ENCODE results near the gene RBM4. TPM values are rescaled to one million over a fixed set of nuclear protein-coding genes. Genes with fewer than 3 reads are reported as not detected.

The RBM4 gene
- total RNA-seq, 1 donor from 2014 or later, result 206 TPM

- no peak for DNase-seq (ENCODE audit: low spot score)
- H3K4me3 ChIP-seq, result no peak overlapping the region
- no peak overlapping the region for H3K27ac ChIP-seq
- TF ChIP-seq EZH2 (IDR thresholded peaks at IDR 0.05), result no peak
- H3K9me3 Mint-ChIP-seq, result peaks cover 32% of the 10 kb centered on the region
- H3K4me3 Mint-ChIP-seq, result no peak overlapping the region
- peaks cover 8% of the 10 kb centered on the region for H3K36me3 Mint-ChIP-seq
- peaks cover 18% of the 10 kb centered on the region for H3K4me1 Mint-ChIP-seq
- H3K27me3 Mint-ChIP-seq (ENCODE audit: insufficient read depth, low read depth), result peaks cover 12% of the 10 kb centered on the region
- H4K20me1 ChIP-seq (ENCODE audit: low read depth), result no peaks in the 10 kb centered on the region
- peaks cover 10% of the 10 kb centered on the region for H3F3A ChIP-seq (ENCODE audit: low read depth)
- H2AFZ ChIP-seq (replicated peaks), result no peak overlapping the region
- H3K79me2 ChIP-seq (ENCODE audit: low read depth), result peaks cover 13% of the 10 kb centered on the region
- H3K36me3 ChIP-seq, result no peaks in the 10 kb centered on the region
- no peaks in the 10 kb centered on the region for H3K27me3 ChIP-seq
- no peak overlapping the region for H3K4me2 ChIP-seq
- no peak overlapping the region for H3K9ac ChIP-seq
- H3K27ac Mint-ChIP-seq, result no peak overlapping the region
- peaks cover 6% of the 10 kb centered on the region for H3K4me1 ChIP-seq
- H3K9me3 ChIP-seq (ENCODE audit: low read depth), result no peaks in the 10 kb centered on the region
Observed at GRCh38 chr11:66591175-66591574, 47.3 kb upstream of the RBM4 start.

- Histone ChIP-seq H3K4me1 (peaks cover 6% of the 10 kb centered on the region), H2AFZ (replicated peaks) (peak within 1 kb of the TSS; percentile 82), H3F3A (ENCODE audit: low read depth) (peaks cover 10% of the 10 kb centered on the region), H4K20me1 (ENCODE audit: low read depth) (no peaks in the 10 kb centered on the region), H3K27me3 (no peaks in the 10 kb centered on the region), H3K9me3 (ENCODE audit: low read depth) (no peaks in the 10 kb centered on the region), H3K79me2 (ENCODE audit: low read depth) (peaks cover 13% of the 10 kb centered on the region), H3K27ac (no peak within 1 kb of the TSS), H3K36me3 (no peaks in the 10 kb centered on the region), H3K4me3 (peak within 1 kb of the TSS; percentile 55), H3K9ac (peak within 1 kb of the TSS; percentile 43), H3K4me2 (peak within 1 kb of the TSS; percentile 85)
- DNase-seq (ENCODE audit: low spot score), result peak; percentile 98
- Mint-ChIP-seq H3K4me3 (peak within 1 kb of the TSS; percentile 100), H3K9me3 (peaks cover 26% of the 10 kb centered on the region), H3K27me3 (ENCODE audit: insufficient read depth, low read depth) (peaks cover 11% of the 10 kb centered on the region), H3K4me1 (peaks cover 18% of the 10 kb centered on the region), H3K27ac (peak within 1 kb of the TSS; percentile 100), H3K36me3 (peaks cover 8% of the 10 kb centered on the region)
- TF ChIP-seq EZH2phosphoT487 (IDR thresholded peaks at IDR 0.05) (no peak), EZH2 (IDR thresholded peaks at IDR 0.05) (no peak), CTCF (IDR thresholded peaks at IDR 0.05) (peak; percentile 76)
Observed at GRCh38 chr11:66592457-66593302, 45.8 kb upstream of the RBM4 start, which contains the start of the genes CCDC87 and CCS. TSS of gene CCDC87 (minus strand) at chr11:66593063. CDS start at chr11:66593015, 48 bp downstream. TSS of gene CCS (plus strand) at chr11:66593185. CDS start at chr11:66593262, 77 bp downstream.

DNA sequence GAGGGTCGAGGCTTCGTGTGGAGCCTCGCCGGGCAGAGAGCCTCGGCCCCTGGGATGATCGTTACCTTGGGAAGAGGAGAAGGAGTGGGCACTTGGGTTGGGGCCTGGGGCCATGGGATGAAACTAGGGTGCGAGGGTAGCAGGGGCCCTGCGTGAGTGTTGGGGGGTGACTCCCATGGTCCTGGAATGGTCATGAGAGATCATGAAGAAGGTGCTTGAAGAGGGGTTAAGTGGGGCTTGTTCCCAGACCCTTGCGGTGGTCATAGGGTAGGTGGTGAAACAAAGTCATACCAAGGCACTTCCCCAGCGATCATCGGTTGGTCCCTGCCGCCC, 45.2 kb upstream of the RBM4 start:
- Histone ChIP-seq H3K27me3 (no peaks in the 10 kb centered on the region), H4K20me1 (ENCODE audit: low read depth) (no peaks in the 10 kb centered on the region), H3K9me3 (ENCODE audit: low read depth) (no peaks in the 10 kb centered on the region), H3K4me1 (peaks cover 6% of the 10 kb centered on the region), H3F3A (ENCODE audit: low read depth) (peaks cover 10% of the 10 kb centered on the region), H3K4me2 (peak overlapping the region; percentile 85), H3K79me2 (ENCODE audit: low read depth) (peaks cover 13% of the 10 kb centered on the region), H2AFZ (replicated peaks) (peak overlapping the region; percentile 82), H3K27ac (no peak overlapping the region), H3K9ac (peak overlapping the region; percentile 43), H3K36me3 (no peaks in the 10 kb centered on the region), H3K4me3 (peak overlapping the region; percentile 55)
- Mint-ChIP-seq H3K36me3 (peaks cover 8% of the 10 kb centered on the region), H3K9me3 (peaks cover 26% of the 10 kb centered on the region), H3K4me1 (peaks cover 18% of the 10 kb centered on the region), H3K4me3 (peak overlapping the region; percentile 100), H3K27ac (peak overlapping the region; percentile 100), H3K27me3 (ENCODE audit: insufficient read depth, low read depth) (peaks cover 11% of the 10 kb centered on the region)
- TF ChIP-seq EZH2phosphoT487 (IDR thresholded peaks at IDR 0.05), result no peak
- no peak for TF ChIP-seq EZH2 (IDR thresholded peaks at IDR 0.05)
- TF ChIP-seq CTCF (IDR thresholded peaks at IDR 0.05), result no peak
- no peak for DNase-seq (ENCODE audit: low spot score)

DNA sequence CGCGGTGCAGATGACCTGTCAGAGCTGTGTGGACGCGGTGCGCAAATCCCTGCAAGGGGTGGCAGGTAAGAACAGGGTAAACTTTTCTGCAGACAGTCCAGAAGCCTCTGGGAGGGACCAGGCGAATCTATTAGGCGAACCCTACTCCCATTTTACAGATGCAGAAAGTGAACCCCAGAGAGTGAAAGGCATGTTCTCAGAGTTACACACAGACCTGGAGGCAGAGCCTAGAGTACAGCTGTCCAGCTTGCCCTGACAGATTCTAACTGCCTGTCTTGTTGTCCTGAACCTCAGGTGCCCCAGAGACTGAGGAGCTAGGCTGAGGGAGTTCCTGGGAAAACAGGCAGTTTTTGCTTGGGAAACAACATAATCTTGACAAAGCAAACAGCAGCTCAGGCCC, 44.9 kb upstream of the RBM4 start:
- Histone ChIP-seq H4K20me1 (ENCODE audit: low read depth) (no peaks in the 10 kb centered on the region), H3K9me3 (ENCODE audit: low read depth) (no peaks in the 10 kb centered on the region), H3F3A (ENCODE audit: low read depth) (peaks cover 10% of the 10 kb centered on the region), H3K27me3 (no peaks in the 10 kb centered on the region), H3K36me3 (no peaks in the 10 kb centered on the region), H3K9ac (no peak overlapping the region), H2AFZ (replicated peaks) (no peak overlapping the region), H3K27ac (no peak overlapping the region), H3K4me2 (peak overlapping the region; percentile 85), H3K4me3 (peak overlapping the region; percentile 55), H3K4me1 (peaks cover 6% of the 10 kb centered on the region), H3K79me2 (ENCODE audit: low read depth) (peaks cover 13% of the 10 kb centered on the region)
- Mint-ChIP-seq H3K27ac (peak overlapping the region; percentile 100), H3K27me3 (ENCODE audit: insufficient read depth, low read depth) (peaks cover 11% of the 10 kb centered on the region), H3K9me3 (peaks cover 26% of the 10 kb centered on the region), H3K4me3 (peak overlapping the region; percentile 100), H3K36me3 (peaks cover 8% of the 10 kb centered on the region), H3K4me1 (peaks cover 18% of the 10 kb centered on the region)
- no peak for TF ChIP-seq EZH2phosphoT487 (IDR thresholded peaks at IDR 0.05)
- no peak for TF ChIP-seq CTCF (IDR thresholded peaks at IDR 0.05)
- no peak for TF ChIP-seq EZH2 (IDR thresholded peaks at IDR 0.05)
- DNase-seq (ENCODE audit: low spot score), result no peak

Data from neural progenitor cell (in vitro differentiated cells).